HAP-1 (cell line): ENCODE measurements around the gene SLIT3.

ENCODE experiments used
- DNase-seq, 2 experiments: peaks; one replicate each; pipeline ENCODE4 v3.0.0-alpha.2; 2016 to 2020; ENCODE audit warnings: low spot score in 2 of 2
- H3K27me3 ChIP-seq: fragments of 250-450 bp; sonication (Bioruptor Pico); 2 replicates; pipeline ENCODE4 v1.5.1; 2020; ENCODE audit warnings: low read depth, mild to moderate bottlenecking, moderate library complexity
- H3K36me3 ChIP-seq: fragments of 250-450 bp; sonication (Bioruptor Pico); replicated peaks from 2 replicates; pipeline ENCODE4 v1.5.1; 2020; ENCODE audit warnings: mild to moderate bottlenecking
- H3K4me1 ChIP-seq: fragments of 250-450 bp; sonication (Bioruptor Pico); 2 replicates; pipeline ENCODE4 v1.5.1; 2020; ENCODE audit warnings: mild to moderate bottlenecking
- H3K4me3 ChIP-seq: fragments of 250-450 bp; sonication (Bioruptor Pico); 2 replicates; pipeline ENCODE4 v1.5.1; 2020; ENCODE audit warnings: mild to moderate bottlenecking, moderate library complexity
- H3K9me3 ChIP-seq: fragments of 250-450 bp; sonication (Bioruptor Pico); 2 replicates; pipeline ENCODE4 v1.5.1; 2020; ENCODE audit warnings: mild to moderate bottlenecking, moderate library complexity
- in situ Hi-C: fragments of 300-500 bp; cut with MboI; formaldehyde crosslinking; loops from 3 replicates; pipeline ENCODE4 v1.14.3; 2020; ENCODE audit warnings: low sequenced_read_pairs, inconsistent platforms, mixed read lengths

Gene SLIT3

GRCh38 chr5:168984135-168984675 is 316.7 kb downstream of the SLIT3 start:
- Histone ChIP-seq H3K9me3 (no peaks in the 10 kb centered on the region), H3K27me3 (no peaks in the 10 kb centered on the region), H3K36me3 (no peaks in the 10 kb centered on the region), H3K4me3 (no peak overlapping the region), H3K4me1 (no peaks in the 10 kb centered on the region; the same call in 1 of the 2 replicates)
- in situ Hi-C loops: loop anchor here (10.0 to 25.0 kb wide), 3 partner anchors 321 to 601 kb away; partner anchors contain the start of genes SLIT3 and SPDL1
- DNase-seq: no peak

- no peaks in the 10 kb centered on the region; the same call in 1 of the 2 replicates for H3K4me1 ChIP-seq
- in situ Hi-C loops: loop anchor here (25.0 kb wide), 1 partner anchor 558 kb away; no protein-coding TSS in a partner anchor
- no peak overlapping the region for H3K4me3 ChIP-seq
- H3K36me3 ChIP-seq: no peaks in the 10 kb centered on the region
- no peaks in the 10 kb centered on the region for H3K9me3 ChIP-seq
- no peak for DNase-seq
- no peaks in the 10 kb centered on the region for H3K27me3 ChIP-seq
These were observed 321.8 kb downstream of the SLIT3 start for GRCh38 chr5:168979135-168979534.

- no peak for DNase-seq
- Histone ChIP-seq H3K9me3 (no peaks in the 10 kb centered on the region), H3K4me3 (no peak overlapping the region), H3K27me3 (no peaks in the 10 kb centered on the region), H3K36me3 (no peaks in the 10 kb centered on the region), H3K4me1 (no peaks in the 10 kb centered on the region; the same call in 1 of the 2 replicates)
- in situ Hi-C loops: loop anchor here (25.0 kb wide), 1 partner anchor 559 kb away; no protein-coding TSS in a partner anchor
These were observed 322.4 kb downstream of the SLIT3 start for GRCh38 chr5:168978500-168978899.

GRCh38 chr5:168978015-168978414 is 322.9 kb downstream of the SLIT3 start:
- Histone ChIP-seq H3K4me1 (no peaks in the 10 kb centered on the region; the same call in 1 of the 2 replicates), H3K9me3 (no peaks in the 10 kb centered on the region), H3K4me3 (no peak overlapping the region), H3K27me3 (no peaks in the 10 kb centered on the region), H3K36me3 (no peaks in the 10 kb centered on the region)
- DNase-seq: no peak
- in situ Hi-C loops: loop anchor here (25.0 kb wide), 1 partner anchor 559 kb away; no protein-coding TSS in a partner anchor

- Histone ChIP-seq H3K4me3 (no peak overlapping the region), H3K36me3 (no peaks in the 10 kb centered on the region), H3K4me1 (no peaks in the 10 kb centered on the region), H3K27me3 (no peaks in the 10 kb centered on the region), H3K9me3 (no peaks in the 10 kb centered on the region)
- in situ Hi-C loops: loop anchor here (25.0 kb wide), 1 partner anchor 561 kb away; no protein-coding TSS in a partner anchor
- DNase-seq: no peak
These were observed 324.5 kb downstream of the SLIT3 start for GRCh38 chr5:168976311-168976970.

GRCh38 chr5:168975331-168975730 is 325.6 kb downstream of the SLIT3 start:
- H3K4me3 ChIP-seq: no peak overlapping the region
- H3K36me3 ChIP-seq: no peaks in the 10 kb centered on the region
- H3K4me1 ChIP-seq: no peaks in the 10 kb centered on the region
- no peaks in the 10 kb centered on the region for H3K9me3 ChIP-seq
- no peaks in the 10 kb centered on the region for H3K27me3 ChIP-seq
- DNase-seq: no peak
- in situ Hi-C loops: loop anchor here (25.0 kb wide), 1 partner anchor 562 kb away; no protein-coding TSS in a partner anchor

GRCh38 chr5:168974082-168974481 is 326.9 kb downstream of the SLIT3 start:
- in situ Hi-C loops: no loop called here
- no peak overlapping the region for H3K4me3 ChIP-seq
- no peak for DNase-seq
- H3K9me3 ChIP-seq: no peaks in the 10 kb centered on the region
- no peaks in the 10 kb centered on the region for H3K27me3 ChIP-seq
- H3K36me3 ChIP-seq: no peaks in the 10 kb centered on the region
- H3K4me1 ChIP-seq: no peaks in the 10 kb centered on the region

GRCh38 chr5:168972731-168973130 is 328.2 kb downstream of the SLIT3 start:
- no peak for DNase-seq
- Histone ChIP-seq H3K4me3 (no peak overlapping the region), H3K27me3 (no peaks in the 10 kb centered on the region), H3K36me3 (no peaks in the 10 kb centered on the region), H3K4me1 (no peaks in the 10 kb centered on the region), H3K9me3 (no peaks in the 10 kb centered on the region)
- in situ Hi-C loops: no loop called here

GRCh38 chr5:168971100-168971499 is 329.8 kb downstream of the SLIT3 start:
- H3K9me3 ChIP-seq: no peaks in the 10 kb centered on the region
- no peaks in the 10 kb centered on the region for H3K27me3 ChIP-seq
- no peak overlapping the region for H3K4me3 ChIP-seq
- no peaks in the 10 kb centered on the region for H3K4me1 ChIP-seq
- no peaks in the 10 kb centered on the region for H3K36me3 ChIP-seq
- in situ Hi-C loops: no loop called here
- DNase-seq: no peak

- H3K27me3 ChIP-seq: no peaks in the 10 kb centered on the region
- in situ Hi-C loops: no loop called here
- no peaks in the 10 kb centered on the region for H3K4me1 ChIP-seq
- no peak overlapping the region for H3K4me3 ChIP-seq
- DNase-seq: no peak
- no peaks in the 10 kb centered on the region for H3K36me3 ChIP-seq
- H3K9me3 ChIP-seq: no peaks in the 10 kb centered on the region
These were observed 331.5 kb downstream of the SLIT3 start for GRCh38 chr5:168969326-168969886.

- Histone ChIP-seq H3K4me3 (no peak overlapping the region), H3K4me1 (no peaks in the 10 kb centered on the region), H3K27me3 (no peaks in the 10 kb centered on the region), H3K9me3 (no peaks in the 10 kb centered on the region), H3K36me3 (no peaks in the 10 kb centered on the region)
- DNase-seq: no peak
- in situ Hi-C loops: no loop called here
These were observed 332.9 kb downstream of the SLIT3 start for GRCh38 chr5:168967882-168968620.

GRCh38 chr5:168965638-168966037 is 335.3 kb downstream of the SLIT3 start:
- H3K4me3 ChIP-seq: no peak overlapping the region
- H3K4me1 ChIP-seq: no peaks in the 10 kb centered on the region
- H3K9me3 ChIP-seq: no peaks in the 10 kb centered on the region
- no peaks in the 10 kb centered on the region for H3K27me3 ChIP-seq
- in situ Hi-C loops: no loop called here
- no peak for DNase-seq
- no peaks in the 10 kb centered on the region for H3K36me3 ChIP-seq

GRCh38 chr5:168964182-168964581 is 336.8 kb downstream of the SLIT3 start:
- no peak overlapping the region for H3K4me3 ChIP-seq
- H3K4me1 ChIP-seq: no peaks in the 10 kb centered on the region
- H3K9me3 ChIP-seq: no peaks in the 10 kb centered on the region
- no peaks in the 10 kb centered on the region for H3K36me3 ChIP-seq
- no peak for DNase-seq
- in situ Hi-C loops: no loop called here
- no peaks in the 10 kb centered on the region for H3K27me3 ChIP-seq

- H3K36me3 ChIP-seq: no peaks in the 10 kb centered on the region
- in situ Hi-C loops: no loop called here
- H3K9me3 ChIP-seq: no peaks in the 10 kb centered on the region
- no peaks in the 10 kb centered on the region for H3K4me1 ChIP-seq
- H3K27me3 ChIP-seq: no peaks in the 10 kb centered on the region
- no peak overlapping the region for H3K4me3 ChIP-seq
- DNase-seq: no peak
These were observed 338.6 kb downstream of the SLIT3 start for GRCh38 chr5:168962306-168962705.
